ENCODE measurements around the gene ASCL5.

ASCL5 gene

GRCh38 chr1:201136355-201137023 is 9.5 kb upstream of the ASCL5 start:
- Histone ChIP-seq H3K4me3 (replicated peaks; ENCODE audit: low read depth, low read length) (no peak overlapping the region), H3K27me3 (replicated peaks; ENCODE audit: control insufficient read depth, insufficient read depth, low read length) (no peaks in the 10 kb centered on the region), H3K36me3 (ENCODE audit: control insufficient read depth, insufficient read depth, low read length) (peaks cover 4% of the 10 kb centered on the region; the same call in 1 of the 2 replicates)
- no peak for DNase-seq (ENCODE audit: extremely low read depth, insufficient read length)
- TF ChIP-seq CTCF (IDR thresholded peaks at IDR 0.05; ENCODE audit: insufficient read depth, low read length, poor library complexity, severe bottlenecking): no peak

- TF ChIP-seq CTCF (IDR thresholded peaks at IDR 0.05; ENCODE audit: insufficient read depth, low read length, poor library complexity, severe bottlenecking): no peak
- Histone ChIP-seq H3K27me3 (replicated peaks; ENCODE audit: control insufficient read depth, insufficient read depth, low read length) (no peaks in the 10 kb centered on the region), H3K36me3 (ENCODE audit: control insufficient read depth, insufficient read depth, low read length) (peaks cover 3% of the 10 kb centered on the region; the same call in 1 of the 2 replicates)
Observed at GRCh38 chr1:201134405-201134804, 7.4 kb upstream of the ASCL5 start.

GRCh38 chr1:201131398-201131797 is 4.4 kb upstream of the ASCL5 start:
- TF ChIP-seq CTCF (IDR thresholded peaks at IDR 0.05; ENCODE audit: insufficient read depth, low read length, poor library complexity, severe bottlenecking): no peak
- H3K4me3 ChIP-seq (replicated peaks; ENCODE audit: low read depth, low read length): no peak overlapping the region
- peaks cover 1% of the 10 kb centered on the region; the same call in 1 of the 2 replicates for H3K36me3 ChIP-seq (ENCODE audit: control insufficient read depth, insufficient read depth, low read length)
- no peaks in the 10 kb centered on the region for H3K27me3 ChIP-seq (replicated peaks; ENCODE audit: control insufficient read depth, insufficient read depth, low read length)
- DNase-seq (ENCODE audit: extremely low read depth, insufficient read length): no peak

More at GRCh38 chr1:201134405-201134804, 7.4 kb upstream of the ASCL5 start:
- no peak for DNase-seq (ENCODE audit: extremely low read depth, insufficient read length)
- H3K4me3 ChIP-seq (replicated peaks; ENCODE audit: low read depth, low read length): no peak overlapping the region

- H3K27me3 ChIP-seq (replicated peaks; ENCODE audit: control insufficient read depth, insufficient read depth, low read length): no peaks in the 10 kb centered on the region; the same call in 1 of the 2 replicates
- DNase-seq (ENCODE audit: extremely low read depth, insufficient read length): no peak
- no peaks in the 10 kb centered on the region for H3K36me3 ChIP-seq (ENCODE audit: control insufficient read depth, insufficient read depth, low read length)
- no peak for TF ChIP-seq CTCF (IDR thresholded peaks at IDR 0.05; ENCODE audit: insufficient read depth, low read length, poor library complexity, severe bottlenecking)
- no peak overlapping the region for H3K4me3 ChIP-seq (replicated peaks; ENCODE audit: low read depth, low read length)
Observed at GRCh38 chr1:201128962-201129361, 2.0 kb upstream of the ASCL5 start.

GRCh38 chr1:201128476-201128875 is 1.5 kb upstream of the ASCL5 start:
- H3K36me3 ChIP-seq (ENCODE audit: control insufficient read depth, insufficient read depth, low read length): no peaks in the 10 kb centered on the region
- H3K27me3 ChIP-seq (replicated peaks; ENCODE audit: control insufficient read depth, insufficient read depth, low read length): no peaks in the 10 kb centered on the region; the same call in 1 of the 2 replicates
- TF ChIP-seq CTCF (IDR thresholded peaks at IDR 0.05; ENCODE audit: insufficient read depth, low read length, poor library complexity, severe bottlenecking): no peak
- DNase-seq (ENCODE audit: extremely low read depth, insufficient read length): no peak
- H3K4me3 ChIP-seq (replicated peaks; ENCODE audit: low read depth, low read length): no peak overlapping the region

Data from GM06990 (cell line).